ENCODE data around the gene CYP27C1.
"Not testable (repeated sequence)": the region's sequence is repeated elsewhere in the genome, so short reads cannot be mapped to it uniquely, and the experiment has no call there.

The CYP27C1 gene

DNA sequence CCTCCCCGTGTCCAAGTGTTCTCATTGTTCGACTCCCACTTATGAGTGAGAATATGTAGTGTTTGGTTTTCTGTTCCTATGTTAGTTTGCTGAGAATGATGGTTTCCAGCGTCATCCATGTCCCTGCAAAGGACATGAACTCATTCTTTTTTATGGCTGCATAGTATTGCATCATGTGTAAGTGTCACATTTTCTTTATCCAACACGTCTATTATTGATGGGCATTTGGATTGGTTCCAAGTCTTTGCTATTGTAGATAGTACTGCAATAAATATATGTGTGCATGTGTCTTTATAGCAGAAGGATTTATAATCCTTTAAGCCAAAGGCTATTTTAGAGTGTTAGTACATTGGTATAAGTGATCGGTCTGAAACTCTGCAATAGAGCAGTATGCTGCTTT is 4.0 kb upstream of the CYP27C1 start:
- not testable (repeated sequence) for H3K4me3 ChIP-seq (ENCODE audit: extremely low read depth, insufficient read depth, low read length, poor library complexity, severe bottlenecking); H3K36me3 ChIP-seq (ENCODE audit: control insufficient read depth, insufficient read depth, low read length); H3K27ac ChIP-seq (ENCODE audit: low read depth, low read length, severe bottlenecking); H3K9me3 ChIP-seq (ENCODE audit: control insufficient read depth, low read length)
- WGBS, 2 experiments (ENCODE audit: insufficient coverage in 2 of 2) = 88 to 100% methylated on average over 1 of the region's 5 CpGs
- H3K4me1 ChIP-seq (ENCODE audit: control insufficient read depth, insufficient read depth, low read length, poor library complexity, severe bottlenecking) = peaks cover 22% of the 10 kb centered on the region

DNA sequence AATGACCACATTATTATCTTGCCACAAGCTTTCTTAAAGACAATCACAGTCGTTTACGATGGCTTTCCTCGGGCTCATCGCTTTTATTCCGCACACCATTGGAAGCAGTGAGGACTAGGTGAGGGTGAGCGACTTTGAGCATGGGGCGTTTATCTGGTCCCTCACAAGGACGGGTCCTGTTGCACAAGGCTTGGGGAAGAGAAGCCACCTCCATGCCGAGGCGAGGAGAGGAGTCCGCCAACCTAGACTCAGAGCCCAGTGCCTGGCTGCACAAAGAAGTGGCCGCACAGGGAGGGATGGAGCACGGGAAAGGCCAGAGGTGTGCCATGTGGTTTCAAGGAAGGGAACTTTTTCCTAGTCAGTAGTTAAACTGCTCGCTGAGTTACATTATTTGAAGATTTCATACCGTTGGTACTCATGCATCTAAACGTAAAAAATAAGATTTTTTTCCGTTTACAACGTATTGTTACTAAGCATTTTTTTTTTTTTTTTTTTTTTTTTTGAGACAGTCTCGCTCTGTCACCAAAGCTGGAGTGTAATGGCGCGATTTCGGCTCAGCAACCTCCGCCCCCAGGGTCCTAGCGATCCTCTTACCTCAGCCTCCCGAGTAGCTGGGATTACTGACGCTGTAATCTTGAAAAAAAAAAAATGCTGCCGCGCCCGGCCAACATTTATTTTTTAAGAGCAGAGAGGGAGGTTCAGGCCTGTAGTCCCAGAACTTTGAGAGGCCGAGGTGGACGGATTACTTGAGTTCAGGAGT is 849 bp upstream of the CYP27C1 start:
- peaks cover 22% of the 10 kb centered on the region for H3K4me1 ChIP-seq (ENCODE audit: control insufficient read depth, insufficient read depth, low read length, poor library complexity, severe bottlenecking)
- H3K9me3 ChIP-seq (ENCODE audit: control insufficient read depth, low read length) = no peaks in the 10 kb centered on the region
- peak overlapping the region; percentile 84 for H3K4me3 ChIP-seq (ENCODE audit: extremely low read depth, insufficient read depth, low read length, poor library complexity, severe bottlenecking)
- H3K27ac ChIP-seq (ENCODE audit: low read depth, low read length, severe bottlenecking) = peak overlapping the region; percentile 19
- 20 to 35% methylated on average over 21 to 23 of the region's 31 CpGs for WGBS, 2 experiments (ENCODE audit: insufficient coverage in 2 of 2)
- H3K36me3 ChIP-seq (ENCODE audit: control insufficient read depth, insufficient read depth, low read length) = no peaks in the 10 kb centered on the region

DNA sequence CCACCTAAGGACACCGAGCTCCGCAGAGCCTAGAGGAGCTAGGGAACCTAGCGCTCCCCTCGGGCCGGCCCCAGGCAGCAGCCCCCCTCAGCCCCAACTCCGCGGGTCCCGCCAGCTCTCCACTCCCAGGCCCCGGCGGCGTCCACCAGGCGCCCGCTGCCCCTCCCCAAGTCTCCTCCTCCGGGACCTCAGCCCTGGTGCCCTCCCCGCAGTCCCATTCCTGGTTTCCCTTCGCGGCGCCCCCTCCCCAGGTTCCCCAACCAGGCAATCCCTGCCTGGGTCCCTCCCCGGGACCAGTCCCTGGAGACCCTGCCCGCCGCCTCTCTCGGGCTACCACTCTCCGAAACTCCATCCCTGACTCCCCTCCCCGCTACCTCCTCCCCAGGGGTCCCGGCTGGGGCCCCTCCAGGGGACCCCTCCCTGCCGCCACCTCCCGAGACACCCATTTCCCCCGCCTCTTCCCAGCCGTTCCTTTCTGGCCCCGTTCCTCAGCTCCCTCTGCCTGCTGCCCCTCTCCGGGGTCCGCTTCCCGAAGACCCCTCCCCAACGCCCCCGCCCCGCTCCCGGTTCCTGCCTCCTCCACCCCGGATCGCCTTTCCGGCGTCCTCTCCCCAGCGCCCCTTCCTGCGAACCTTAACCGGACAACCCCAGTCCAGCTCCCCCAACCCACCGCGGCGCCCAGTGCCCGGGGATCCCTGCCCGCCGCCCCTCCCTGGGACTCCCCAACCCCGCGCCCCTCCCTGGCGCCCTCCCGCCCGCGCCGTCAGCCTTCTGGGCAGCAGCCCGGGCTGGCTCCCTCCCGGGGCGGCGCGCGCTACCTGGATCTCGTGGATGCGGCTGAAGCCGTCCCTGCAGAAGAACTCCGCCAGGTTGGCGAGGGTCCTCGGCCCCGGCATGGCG is 678 bp downstream of the CYP27C1 start:
- H3K4me3 ChIP-seq (ENCODE audit: extremely low read depth, insufficient read depth, low read length, poor library complexity, severe bottlenecking) = peak overlapping the region; percentile 84
- no peaks in the 10 kb centered on the region for H3K36me3 ChIP-seq (ENCODE audit: control insufficient read depth, insufficient read depth, low read length)
- peaks cover 9% of the 10 kb centered on the region for H3K4me1 ChIP-seq (ENCODE audit: control insufficient read depth, insufficient read depth, low read length, poor library complexity, severe bottlenecking)
- 0% methylated on average over 40 to 46 of the region's 71 CpGs for WGBS, 2 experiments (ENCODE audit: insufficient coverage in 2 of 2)
- H3K27ac ChIP-seq (ENCODE audit: low read depth, low read length, severe bottlenecking) = peak overlapping the region; percentile 51
- peaks cover under 1% of the 10 kb centered on the region for H3K9me3 ChIP-seq (ENCODE audit: control insufficient read depth, low read length)

DNA sequence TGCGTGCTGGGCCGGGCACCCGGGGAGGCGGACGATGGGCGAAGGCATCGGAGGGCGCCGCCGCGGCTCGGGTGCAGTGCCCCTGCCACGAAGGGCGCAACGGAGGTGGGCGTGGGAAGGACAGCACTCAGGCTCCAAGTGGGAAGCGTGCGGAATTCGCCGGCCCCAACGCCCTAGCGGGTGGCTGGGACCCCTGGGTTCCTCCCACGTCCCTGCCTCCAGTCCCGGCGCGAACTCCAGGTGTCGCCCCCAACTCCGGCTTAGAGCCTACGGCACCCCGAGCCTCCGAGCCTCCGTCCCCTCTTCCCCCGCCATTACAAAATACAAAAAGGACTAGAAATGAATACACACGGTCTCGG is 1.3 kb downstream of the CYP27C1 start:
- Histone ChIP-seq H3K36me3 (ENCODE audit: control insufficient read depth, insufficient read depth, low read length) (no peaks in the 10 kb centered on the region), H3K4me1 (ENCODE audit: control insufficient read depth, insufficient read depth, low read length, poor library complexity, severe bottlenecking) (peaks cover 9% of the 10 kb centered on the region), H3K27ac (ENCODE audit: low read depth, low read length, severe bottlenecking) (peak overlapping the region; percentile 51), H3K9me3 (ENCODE audit: control insufficient read depth, low read length) (peaks cover 2% of the 10 kb centered on the region), H3K4me3 (ENCODE audit: extremely low read depth, insufficient read depth, low read length, poor library complexity, severe bottlenecking) (peak overlapping the region; percentile 84)
- WGBS, 2 experiments (ENCODE audit: insufficient coverage in 2 of 2) = 1 to 2% methylated on average over 33 of the region's 35 CpGs

DNA sequence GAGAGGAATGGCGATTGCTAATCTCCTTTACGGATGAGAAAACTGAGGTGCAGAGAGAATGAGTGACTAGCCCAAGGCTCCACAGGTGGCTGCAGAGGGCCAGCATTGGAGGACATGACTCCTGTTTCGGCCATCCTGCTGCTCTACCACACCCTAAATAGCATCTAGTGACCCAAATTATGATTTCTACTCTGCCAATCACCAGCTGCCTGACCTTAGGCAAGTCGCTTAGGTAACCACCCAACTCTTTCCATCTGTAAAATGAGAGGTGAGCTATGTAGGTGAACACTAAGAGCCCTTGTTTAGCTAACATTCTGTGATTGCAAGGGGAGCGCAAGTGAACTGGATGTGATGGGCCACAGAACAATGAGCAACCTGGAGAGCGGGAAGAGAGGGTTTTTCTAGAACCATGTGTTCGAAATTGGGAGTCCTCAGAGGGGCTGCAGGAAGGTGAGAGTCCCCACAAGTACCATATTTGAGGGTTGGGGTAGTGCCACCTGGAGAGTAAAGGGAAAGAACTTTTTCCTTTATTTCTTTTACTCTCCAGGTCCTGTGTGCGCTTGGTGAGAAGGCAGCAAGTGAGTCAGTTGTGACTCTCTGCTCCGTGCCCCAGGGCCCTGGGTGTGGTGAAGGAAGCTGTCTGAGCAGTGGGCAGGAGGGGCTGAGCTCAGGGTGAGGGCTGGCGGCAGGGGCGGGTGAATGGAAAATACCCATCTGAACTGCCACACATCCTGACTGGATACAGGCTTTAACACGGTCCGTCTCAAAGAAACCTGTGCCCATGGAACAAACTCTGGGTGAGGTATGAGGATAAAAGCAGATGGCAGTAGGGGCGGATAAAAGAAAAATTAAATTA is 2.4 kb downstream of the CYP27C1 start:
- Histone ChIP-seq H3K9me3 (ENCODE audit: control insufficient read depth, low read length) (peaks cover 6% of the 10 kb centered on the region), H3K4me1 (ENCODE audit: control insufficient read depth, insufficient read depth, low read length, poor library complexity, severe bottlenecking) (peaks cover 7% of the 10 kb centered on the region), H3K27ac (ENCODE audit: low read depth, low read length, severe bottlenecking) (no peak overlapping the region), H3K4me3 (ENCODE audit: extremely low read depth, insufficient read depth, low read length, poor library complexity, severe bottlenecking) (peak overlapping the region; percentile 84), H3K36me3 (ENCODE audit: control insufficient read depth, insufficient read depth, low read length) (no peaks in the 10 kb centered on the region)
- WGBS, 2 experiments (ENCODE audit: insufficient coverage in 2 of 2) = 76 to 84% methylated on average over 6 to 8 of the region's 14 CpGs

DNA sequence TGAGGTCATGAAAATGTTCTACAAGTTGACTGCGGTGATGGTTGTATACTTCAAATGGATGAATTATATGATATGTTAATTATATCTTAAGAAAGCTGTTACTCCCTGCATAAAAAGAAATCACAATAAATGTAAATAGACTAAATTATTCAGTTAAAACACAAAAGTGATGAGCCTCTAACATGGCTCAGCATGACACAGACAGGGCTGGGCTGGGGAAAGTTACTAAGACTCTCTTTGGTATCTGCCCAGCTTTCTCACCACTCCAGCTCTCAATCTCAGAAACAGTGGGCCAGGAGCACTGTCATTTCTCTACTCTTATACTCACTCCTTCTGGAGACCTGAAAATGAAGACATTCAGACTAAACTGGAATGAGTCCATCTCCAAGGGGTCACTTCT is 3.5 kb downstream of the CYP27C1 start:
- Histone ChIP-seq H3K4me3 (ENCODE audit: extremely low read depth, insufficient read depth, low read length, poor library complexity, severe bottlenecking) (no peak overlapping the region), H3K4me1 (ENCODE audit: control insufficient read depth, insufficient read depth, low read length, poor library complexity, severe bottlenecking) (peaks cover 7% of the 10 kb centered on the region), H3K36me3 (ENCODE audit: control insufficient read depth, insufficient read depth, low read length) (no peaks in the 10 kb centered on the region), H3K9me3 (ENCODE audit: control insufficient read depth, low read length) (peaks cover 6% of the 10 kb centered on the region), H3K27ac (ENCODE audit: low read depth, low read length, severe bottlenecking) (no peak overlapping the region)
- WGBS, 2 experiments (ENCODE audit: insufficient coverage in 2 of 2) = no CpG with 5 or more reads among the region's 1 CpG

DNA sequence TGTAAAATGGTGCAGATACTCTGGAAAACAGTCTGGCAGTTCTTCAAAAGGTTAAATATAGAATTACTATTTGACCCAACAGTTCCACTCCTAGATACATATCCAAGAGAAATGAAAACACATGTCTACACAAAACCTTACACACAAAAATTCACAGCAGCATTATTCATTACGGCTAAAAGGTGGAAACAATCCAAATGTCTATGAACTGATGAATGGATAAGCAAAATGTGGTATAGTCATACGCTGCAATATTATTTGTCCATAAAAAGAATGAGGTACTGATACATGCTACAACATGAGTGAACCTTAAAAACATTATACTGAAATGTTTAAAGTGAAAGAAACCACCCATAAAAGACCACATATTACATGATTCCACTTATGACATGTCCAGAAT is 4.0 kb downstream of the CYP27C1 start:
- 100% methylated on average over 2 of the region's 2 CpGs; no CpG with 5 or more reads in 1 of the 2 experiments for WGBS, 2 experiments (ENCODE audit: insufficient coverage in 2 of 2)
- Histone ChIP-seq H3K4me1 (ENCODE audit: control insufficient read depth, insufficient read depth, low read length, poor library complexity, severe bottlenecking) (peaks cover 7% of the 10 kb centered on the region), H3K27ac (ENCODE audit: low read depth, low read length, severe bottlenecking) (no peak overlapping the region), H3K4me3 (ENCODE audit: extremely low read depth, insufficient read depth, low read length, poor library complexity, severe bottlenecking) (no peak overlapping the region), H3K9me3 (ENCODE audit: control insufficient read depth, low read length) (peaks cover 6% of the 10 kb centered on the region), H3K36me3 (ENCODE audit: control insufficient read depth, insufficient read depth, low read length) (no peaks in the 10 kb centered on the region)

DNA sequence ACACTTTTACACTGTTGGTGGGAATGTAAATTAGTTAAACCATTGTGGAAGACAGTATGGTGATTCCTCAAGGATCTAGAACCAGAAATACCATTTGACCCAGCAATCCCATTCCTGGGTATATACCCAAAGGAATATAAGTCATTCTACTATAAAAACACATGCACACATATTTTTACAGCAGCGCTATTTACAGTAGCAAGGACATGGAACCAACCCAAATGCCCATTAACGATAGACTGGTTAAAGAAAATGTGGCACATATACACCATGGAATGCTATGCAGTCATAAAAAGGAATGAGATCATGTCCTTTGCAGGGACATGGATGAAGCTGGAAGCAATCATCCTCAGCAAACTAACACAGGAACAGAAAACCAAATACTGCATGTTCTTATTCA is 5.9 kb downstream of the CYP27C1 start:
- H3K4me1 ChIP-seq (ENCODE audit: control insufficient read depth, insufficient read depth, low read length, poor library complexity, severe bottlenecking); H3K9me3 ChIP-seq (ENCODE audit: control insufficient read depth, low read length); H3K4me3 ChIP-seq (ENCODE audit: extremely low read depth, insufficient read depth, low read length, poor library complexity, severe bottlenecking); H3K27ac ChIP-seq (ENCODE audit: low read depth, low read length, severe bottlenecking); H3K36me3 ChIP-seq (ENCODE audit: control insufficient read depth, insufficient read depth, low read length): not testable (repeated sequence)
- 80 to 100% methylated on average over 1 of the region's 2 CpGs for WGBS, 2 experiments (ENCODE audit: insufficient coverage in 2 of 2)

DNA sequence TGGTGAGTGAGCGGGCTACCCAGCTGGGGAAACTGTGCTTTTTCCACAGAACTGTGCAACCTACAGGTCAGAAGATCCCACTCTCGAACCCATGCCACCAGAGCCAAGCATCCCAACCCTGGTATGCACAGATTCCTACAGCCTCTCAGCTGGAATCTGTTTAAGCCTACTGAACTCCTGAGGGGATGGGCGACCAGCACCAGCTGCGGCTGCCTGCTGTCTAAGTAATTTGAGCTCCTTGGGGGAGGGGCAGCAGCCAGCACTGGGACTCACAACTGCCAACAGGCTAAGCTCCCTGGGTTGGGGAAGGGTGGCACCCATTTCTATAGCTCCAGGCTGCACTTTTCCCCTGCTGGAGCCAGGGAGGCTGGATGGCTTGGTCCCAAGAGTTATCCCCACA is 11.8 kb downstream of the CYP27C1 start:
- Histone ChIP-seq H3K27ac (ENCODE audit: low read depth, low read length, severe bottlenecking) (no peak overlapping the region), H3K36me3 (ENCODE audit: control insufficient read depth, insufficient read depth, low read length) (peaks cover 1% of the 10 kb centered on the region)
- 47% methylated on average over 3 of the region's 4 CpGs; no CpG with 5 or more reads in 1 of the 2 experiments for WGBS, 2 experiments (ENCODE audit: insufficient coverage in 2 of 2)

More for the DNA sequence above, 11.8 kb downstream of the CYP27C1 start:
- H3K4me1 ChIP-seq (ENCODE audit: control insufficient read depth, insufficient read depth, low read length, poor library complexity, severe bottlenecking) = peaks cover 15% of the 10 kb centered on the region
- no peak overlapping the region for H3K4me3 ChIP-seq (ENCODE audit: extremely low read depth, insufficient read depth, low read length, poor library complexity, severe bottlenecking)
- no peaks in the 10 kb centered on the region for H3K9me3 ChIP-seq (ENCODE audit: control insufficient read depth, low read length)

Data from mesodermal cell (in vitro differentiated cells).